ENCODE measurements around the gene MSRB1.

- no peak for TF ChIP-seq CTCF (IDR thresholded peaks at IDR 0.05)
- no peak for TF ChIP-seq EZH2 (IDR thresholded peaks at IDR 0.05; ENCODE audit: borderline replicate concordance, insufficient read depth, low read depth, low read length, poor library complexity, severe bottlenecking)
Measured at GRCh38 chr16:1950047-1950446, 7.0 kb upstream of the MSRB1 start.
